OCI-LY1 (cell line): Measurements from ENCODE around the gene DPH2.
A peak's percentile ranks its signal among the peaks of the same experiment; 100 is the strongest.

Source experiments
- H2AFZ ChIP-seq: fragments of 200-600 bp; sonication (generic), shearing (Covaris generic); 2 replicates; pipeline ENCODE4 v1.6.0; 2014; ENCODE audit warnings: antibody characterized with exemption, mild to moderate bottlenecking, low read length
- H3F3A ChIP-seq: fragments of 200-600 bp; sonication (generic), shearing (Covaris generic); 2 replicates; pipeline ENCODE4 v1.6.0; 2014; ENCODE audit warnings: mild to moderate bottlenecking, antibody characterized with exemption, low read length, moderate library complexity; ENCODE audit not compliant: insufficient read depth
- H3K27ac ChIP-seq: fragments of 200-600 bp; sonication (generic); 2 replicates; pipeline ENCODE4 v1.5.1; 2014; ENCODE audit warnings: low read length, mixed run types, mild to moderate bottlenecking, low read depth; ENCODE audit not compliant: poor library complexity, severe bottlenecking
- H3K27me3 ChIP-seq: fragments of 200-600 bp; sonication (generic); 2 replicates; pipeline ENCODE4 v1.6.0; 2014; ENCODE audit warnings: antibody characterized with exemption, mild to moderate bottlenecking, low read length, moderate library complexity; ENCODE audit not compliant: insufficient read depth
- H3K36me3 ChIP-seq: fragments of 200-600 bp; sonication (generic); 2 replicates; pipeline ENCODE4 v1.6.1; 2014; ENCODE audit warnings: mild to moderate bottlenecking, antibody characterized with exemption, low read length, moderate library complexity, mixed read lengths; ENCODE audit not compliant: insufficient read depth
- H3K4me1 ChIP-seq: fragments of 200-600 bp; sonication (generic); 2 replicates; pipeline ENCODE4 v1.5.1; 2014; ENCODE audit warnings: mild to moderate bottlenecking, low read length, moderate library complexity; ENCODE audit not compliant: insufficient read depth, severe bottlenecking
- H3K4me2 ChIP-seq: fragments of 200-600 bp; sonication (generic), shearing (Covaris generic); 2 replicates; pipeline ENCODE4 v1.6.1; 2014; ENCODE audit warnings: low read length
- H3K4me3 ChIP-seq: fragments of 200-600 bp; sonication (generic); 2 replicates; pipeline ENCODE4 v1.5.1; 2014; ENCODE audit warnings: low read length, low read depth, mild to moderate bottlenecking, mixed read lengths; ENCODE audit not compliant: poor library complexity, severe bottlenecking
- H3K79me2 ChIP-seq: fragments of 200-600 bp; shearing (Covaris generic); 2 replicates; pipeline ENCODE4 v1.6.1; 2016; ENCODE audit warnings: mixed run types, low read length, mixed read lengths; ENCODE audit not compliant: insufficient read depth
- H3K9ac ChIP-seq: fragments of 200-600 bp; sonication (generic), shearing (Covaris generic); 2 replicates; pipeline ENCODE4 v1.6.1; 2014; ENCODE audit warnings: mild to moderate bottlenecking, low read length, mixed read lengths
- H3K9me2 ChIP-seq: fragments of 200-600 bp; sonication (generic), shearing (Covaris generic); 2 replicates; pipeline ENCODE4 v1.6.1; 2014; ENCODE audit warnings: low read depth, mild to moderate bottlenecking, low read length, mixed read lengths
- H3K9me3 ChIP-seq: fragments of 200-600 bp; shearing (Covaris generic); 2 replicates; pipeline ENCODE4 v1.6.1; 2014; ENCODE audit warnings: low read length, mixed read lengths
- H4K20me1 ChIP-seq: fragments of 200-600 bp; sonication (generic), shearing (Covaris generic); 2 replicates; pipeline ENCODE4 v1.6.0; 2016; ENCODE audit warnings: mild to moderate bottlenecking, low read length; ENCODE audit not compliant: insufficient read depth
- EZH2 ChIP-seq: fragments of 200-600 bp; sonication (generic), shearing (Covaris generic); IDR thresholded peaks from 2 replicates; pipeline ENCODE4 v1.8.0; 2017; ENCODE audit warnings: borderline replicate concordance, mixed run types, mild to moderate bottlenecking, antibody characterized with exemption, low read length, moderate library complexity, mixed read lengths
- TF ChIP-seq, protein P1 (sequence below): fragments of 200-600 bp; sonication (generic), shearing (Covaris generic); IDR thresholded peaks from 2 replicates; pipeline ENCODE4 v1.5.1; 2017; ENCODE audit warnings: mild to moderate bottlenecking, antibody characterized with exemption, low read length, moderate library complexity, mixed read lengths

The DPH2 gene

DNA sequence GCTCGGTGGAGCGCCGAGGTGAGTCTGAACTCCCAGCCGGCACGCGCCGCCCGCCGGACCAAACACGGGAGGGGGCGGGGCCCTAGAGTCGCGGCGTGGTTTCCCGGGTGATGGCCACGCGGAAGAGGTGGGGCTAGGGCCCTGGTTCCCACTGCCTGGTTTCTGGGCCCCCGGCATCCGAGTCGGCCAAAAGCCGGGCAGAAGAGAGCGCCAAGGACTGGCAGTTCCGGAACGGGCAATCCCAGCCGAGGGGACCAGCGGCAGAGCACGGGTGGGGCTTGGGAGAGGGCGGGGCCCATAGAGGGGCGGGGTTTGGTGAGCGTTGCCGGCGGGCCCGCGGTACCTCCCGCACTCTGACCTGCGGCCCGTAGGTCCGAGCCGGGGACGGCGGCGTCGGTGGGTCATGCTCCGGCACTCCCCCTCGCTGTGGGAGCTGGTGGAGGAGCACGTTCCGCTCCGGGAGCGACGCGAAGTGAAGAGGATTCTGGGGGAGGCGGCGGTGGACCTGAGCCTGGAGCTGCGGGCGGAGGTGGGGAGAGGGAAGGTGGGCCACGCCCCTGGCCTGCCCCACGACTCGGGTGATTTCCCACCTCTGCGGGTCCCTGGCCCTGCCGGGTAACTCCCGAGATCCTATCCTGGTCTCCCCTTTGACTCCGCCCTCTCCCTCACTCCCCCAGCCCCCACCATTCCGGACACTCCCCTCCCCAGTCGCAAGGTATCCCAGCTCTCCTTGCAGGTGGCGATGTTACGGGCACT is 21.8 kb downstream of the DPH2 start, which contains the start of gene CCDC24:
Gene CCDC24 (plus strand): TSS at position 124 of the 756 bp plus-strand sequence. CDS start 280 bp downstream, at position 404.
- no peaks in the 10 kb centered on the region for H3K79me2 ChIP-seq
- H3K9me2 ChIP-seq, result no peaks in the 10 kb centered on the region
- H2AFZ ChIP-seq, result no peak within 1 kb of the TSS

DNA sequence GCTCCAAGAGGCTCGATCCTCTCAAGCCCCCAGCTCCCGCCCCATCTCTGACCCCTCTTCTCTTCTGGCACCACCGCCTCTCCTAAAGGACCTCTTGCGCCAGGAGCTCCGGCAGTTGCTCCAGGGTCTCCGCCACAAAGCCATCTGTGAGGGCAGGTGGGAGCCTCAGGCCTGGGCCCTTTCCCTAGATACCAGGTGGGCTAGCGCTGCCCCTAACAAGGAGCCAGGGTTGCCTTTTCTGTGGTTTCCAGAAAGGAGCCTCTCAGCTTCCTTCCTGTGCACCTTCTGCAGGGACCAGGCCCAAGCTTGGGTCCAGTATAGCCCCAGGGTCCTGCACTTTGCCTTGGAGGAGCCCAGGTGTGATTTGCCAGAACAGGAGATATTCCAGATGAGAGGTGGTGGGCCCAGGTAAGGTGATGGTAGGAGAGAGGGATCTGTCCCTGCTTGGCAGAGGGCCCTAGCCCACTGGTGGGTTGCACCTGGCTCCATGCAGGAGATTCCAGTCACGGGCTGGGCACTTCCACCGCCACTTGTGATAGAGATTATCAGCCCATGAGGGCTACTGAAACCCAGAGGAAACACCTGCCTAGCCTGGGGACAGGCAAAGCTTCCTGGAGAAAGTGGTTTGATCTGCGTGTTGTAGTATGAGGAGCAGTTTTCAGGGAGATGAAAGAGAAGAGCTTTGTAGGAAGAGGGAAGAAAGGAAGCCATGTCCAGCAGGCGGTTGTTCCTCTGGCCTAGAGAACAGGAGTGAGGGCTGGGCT is 22.6 kb downstream of the DPH2 start:
- no peaks in the 10 kb centered on the region for H3K9me2 ChIP-seq
- H3K4me2 ChIP-seq, result peak overlapping the region; percentile 71
- no peak overlapping the region for H3K27ac ChIP-seq
- no peaks in the 10 kb centered on the region for H4K20me1 ChIP-seq
- H3K9ac ChIP-seq, result peak overlapping the region; percentile 52; the same call in 1 of the 2 replicates
- TF ChIP-seq, protein P1, sequence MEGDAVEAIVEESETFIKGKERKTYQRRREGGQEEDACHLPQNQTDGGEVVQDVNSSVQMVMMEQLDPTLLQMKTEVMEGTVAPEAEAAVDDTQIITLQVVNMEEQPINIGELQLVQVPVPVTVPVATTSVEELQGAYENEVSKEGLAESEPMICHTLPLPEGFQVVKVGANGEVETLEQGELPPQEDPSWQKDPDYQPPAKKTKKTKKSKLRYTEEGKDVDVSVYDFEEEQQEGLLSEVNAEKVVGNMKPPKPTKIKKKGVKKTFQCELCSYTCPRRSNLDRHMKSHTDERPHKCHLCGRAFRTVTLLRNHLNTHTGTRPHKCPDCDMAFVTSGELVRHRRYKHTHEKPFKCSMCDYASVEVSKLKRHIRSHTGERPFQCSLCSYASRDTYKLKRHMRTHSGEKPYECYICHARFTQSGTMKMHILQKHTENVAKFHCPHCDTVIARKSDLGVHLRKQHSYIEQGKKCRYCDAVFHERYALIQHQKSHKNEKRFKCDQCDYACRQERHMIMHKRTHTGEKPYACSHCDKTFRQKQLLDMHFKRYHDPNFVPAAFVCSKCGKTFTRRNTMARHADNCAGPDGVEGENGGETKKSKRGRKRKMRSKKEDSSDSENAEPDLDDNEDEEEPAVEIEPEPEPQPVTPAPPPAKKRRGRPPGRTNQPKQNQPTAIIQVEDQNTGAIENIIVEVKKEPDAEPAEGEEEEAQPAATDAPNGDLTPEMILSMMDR, result no peak
- TF ChIP-seq EZH2, result no peak
- H3K4me3 ChIP-seq, result peak overlapping the region; percentile 59
- peaks cover 14% of the 10 kb centered on the region for H3K4me1 ChIP-seq
- no peaks in the 10 kb centered on the region; the same call in 1 of the 2 replicates for H3K27me3 ChIP-seq
- H2AFZ ChIP-seq, result no peak overlapping the region
- H3K79me2 ChIP-seq, result no peaks in the 10 kb centered on the region
- no peaks in the 10 kb centered on the region for H3F3A ChIP-seq
- H3K9me3 ChIP-seq, result no peaks in the 10 kb centered on the region
- no peaks in the 10 kb centered on the region for H3K36me3 ChIP-seq

More for the DNA sequence above, 21.8 kb downstream of the DPH2 start, which contains the start of gene CCDC24:
- H3K4me1 ChIP-seq, result peaks cover 14% of the 10 kb centered on the region
- H3F3A ChIP-seq, result no peaks in the 10 kb centered on the region
- no peaks in the 10 kb centered on the region for H3K9me3 ChIP-seq
- H3K9ac ChIP-seq, result peak within 1 kb of the TSS; percentile 52
- H4K20me1 ChIP-seq, result no peaks in the 10 kb centered on the region
- no peaks in the 10 kb centered on the region for H3K36me3 ChIP-seq
- no peak within 1 kb of the TSS for H3K27ac ChIP-seq
- H3K4me2 ChIP-seq, result peak within 1 kb of the TSS; percentile 71
- H3K27me3 ChIP-seq, result no peaks in the 10 kb centered on the region; the same call in 1 of the 2 replicates
- peak within 1 kb of the TSS; percentile 59 for H3K4me3 ChIP-seq
- TF ChIP-seq, protein P1, result no peak
- no peak for TF ChIP-seq EZH2

DNA sequence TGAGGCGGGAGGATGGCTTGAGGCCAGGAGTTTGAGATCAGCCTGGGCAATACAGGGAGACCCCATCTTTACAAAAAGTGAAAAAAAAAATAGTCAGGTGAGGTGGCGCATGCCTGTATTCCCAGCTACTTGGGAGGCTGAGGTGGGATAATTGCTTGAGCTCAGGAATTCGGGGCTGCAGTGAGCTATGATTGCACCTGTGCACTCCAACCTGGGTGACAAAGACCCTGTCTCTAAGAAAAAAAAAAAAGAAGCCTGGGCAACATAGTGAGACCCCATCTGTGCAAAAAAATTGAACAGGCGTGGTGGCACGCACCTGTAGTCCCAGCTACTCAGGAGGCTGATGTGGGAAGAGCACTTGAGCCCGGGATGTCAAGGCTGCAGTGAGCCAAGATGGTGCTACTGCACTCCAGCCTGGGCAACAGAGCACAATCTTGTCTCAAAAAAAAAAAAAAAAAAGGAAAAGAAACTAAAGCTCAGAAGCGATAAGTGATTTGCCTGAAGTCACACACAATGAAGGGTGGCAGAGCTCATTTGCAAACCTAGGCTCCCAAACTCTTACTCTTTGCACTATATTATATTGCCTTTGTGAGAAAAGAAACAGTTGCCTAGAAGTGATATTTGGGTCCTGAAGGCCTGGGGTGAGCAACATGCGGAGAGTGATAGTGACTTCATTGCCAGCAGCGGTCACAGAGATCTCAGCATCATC is 23.6 kb downstream of the DPH2 start:
- TF ChIP-seq, protein P1, result no peak
- no peak for TF ChIP-seq EZH2
- Histone ChIP-seq H3K27ac (no peak overlapping the region), H3K79me2 (no peaks in the 10 kb centered on the region), H4K20me1 (no peaks in the 10 kb centered on the region), H2AFZ (no peak overlapping the region), H3K9me2 (no peaks in the 10 kb centered on the region), H3K36me3 (no peaks in the 10 kb centered on the region), H3K9ac (no peak overlapping the region), H3K4me3 (no peak overlapping the region), H3K4me2 (no peak overlapping the region), H3K9me3 (no peaks in the 10 kb centered on the region), H3K4me1 (peaks cover 14% of the 10 kb centered on the region), H3F3A (no peaks in the 10 kb centered on the region), H3K27me3 (no peaks in the 10 kb centered on the region; the same call in 1 of the 2 replicates)
